Measurements from ENCODE around the gene TEPSIN.
A peak's percentile ranks its signal among the peaks of the same experiment; 100 is the strongest.

TEPSIN gene

DNA sequence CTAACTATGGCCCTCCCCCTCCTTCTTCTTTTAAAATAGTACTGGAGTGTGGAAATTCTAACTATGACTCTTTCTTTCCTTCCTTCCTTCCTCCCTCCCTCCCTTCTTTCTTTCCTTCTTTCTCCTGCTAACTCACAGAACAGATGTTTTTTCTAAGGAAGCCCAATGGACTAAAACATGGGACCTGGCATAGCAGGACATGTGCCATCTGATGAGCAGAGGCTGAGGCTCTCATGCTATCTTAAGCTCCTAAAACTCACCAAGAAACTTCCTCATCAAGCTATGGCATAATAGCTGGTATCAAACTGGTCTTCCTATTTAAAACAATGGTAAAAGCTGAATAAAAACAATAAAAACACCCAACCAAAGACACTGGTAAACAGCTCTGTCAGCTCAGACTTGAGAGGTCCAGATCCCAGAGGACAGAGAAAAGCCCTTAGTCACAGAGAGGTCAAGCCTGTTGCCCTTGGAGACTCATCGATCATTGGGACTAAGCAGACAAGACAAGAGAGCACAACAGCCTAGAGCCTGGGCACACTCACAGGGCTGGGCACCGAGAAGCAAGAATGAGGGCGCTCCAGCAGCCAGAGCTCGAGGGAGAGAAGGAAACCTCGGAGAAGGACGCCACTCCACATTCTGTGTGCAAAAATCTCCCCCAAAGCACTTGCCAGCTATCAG lies 28.7 kb upstream of the TEPSIN start:
- DNase-seq = no peak

DNA sequence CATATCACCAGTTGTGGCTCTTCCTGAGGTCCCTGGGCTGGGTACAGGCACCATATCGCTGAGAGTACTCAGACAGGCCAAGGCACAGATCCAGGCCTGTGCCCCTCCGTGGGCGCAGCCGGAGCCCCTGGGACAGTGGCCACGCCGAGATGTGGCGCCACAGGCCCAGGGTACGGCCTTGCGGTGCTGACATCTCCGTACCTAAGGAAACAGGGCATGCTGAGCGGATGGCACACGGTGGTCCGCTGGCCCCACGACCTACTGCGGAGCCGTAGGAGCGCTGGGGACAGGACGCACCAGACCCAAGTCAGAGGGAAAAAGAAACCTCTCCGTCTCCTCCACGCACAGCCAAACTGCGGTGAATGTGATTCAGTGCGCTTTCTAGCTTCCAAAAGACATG lies 26.7 kb upstream of the TEPSIN start:
- no peak for DNase-seq

DNA sequence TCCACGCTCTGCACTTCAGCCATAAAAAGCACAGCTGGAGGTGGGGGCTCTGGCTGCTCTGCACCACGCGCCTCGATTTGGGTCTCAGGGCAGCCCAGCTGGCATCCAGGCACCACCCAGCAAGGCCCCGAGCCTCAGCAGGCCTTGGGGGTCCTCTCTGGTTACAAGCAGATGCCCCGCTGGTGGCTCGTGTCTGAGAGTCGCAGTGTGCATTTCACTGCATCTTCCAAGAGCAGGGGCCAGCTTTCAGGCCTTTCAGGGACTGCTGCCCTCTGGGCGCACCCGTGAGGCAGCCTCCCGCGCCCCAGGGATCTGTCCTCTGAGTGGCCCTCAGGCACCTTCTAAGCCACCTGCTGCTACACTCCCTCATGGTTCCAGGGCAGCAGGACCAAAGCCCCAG lies 25.8 kb upstream of the TEPSIN start:
- no peak for DNase-seq

DNA sequence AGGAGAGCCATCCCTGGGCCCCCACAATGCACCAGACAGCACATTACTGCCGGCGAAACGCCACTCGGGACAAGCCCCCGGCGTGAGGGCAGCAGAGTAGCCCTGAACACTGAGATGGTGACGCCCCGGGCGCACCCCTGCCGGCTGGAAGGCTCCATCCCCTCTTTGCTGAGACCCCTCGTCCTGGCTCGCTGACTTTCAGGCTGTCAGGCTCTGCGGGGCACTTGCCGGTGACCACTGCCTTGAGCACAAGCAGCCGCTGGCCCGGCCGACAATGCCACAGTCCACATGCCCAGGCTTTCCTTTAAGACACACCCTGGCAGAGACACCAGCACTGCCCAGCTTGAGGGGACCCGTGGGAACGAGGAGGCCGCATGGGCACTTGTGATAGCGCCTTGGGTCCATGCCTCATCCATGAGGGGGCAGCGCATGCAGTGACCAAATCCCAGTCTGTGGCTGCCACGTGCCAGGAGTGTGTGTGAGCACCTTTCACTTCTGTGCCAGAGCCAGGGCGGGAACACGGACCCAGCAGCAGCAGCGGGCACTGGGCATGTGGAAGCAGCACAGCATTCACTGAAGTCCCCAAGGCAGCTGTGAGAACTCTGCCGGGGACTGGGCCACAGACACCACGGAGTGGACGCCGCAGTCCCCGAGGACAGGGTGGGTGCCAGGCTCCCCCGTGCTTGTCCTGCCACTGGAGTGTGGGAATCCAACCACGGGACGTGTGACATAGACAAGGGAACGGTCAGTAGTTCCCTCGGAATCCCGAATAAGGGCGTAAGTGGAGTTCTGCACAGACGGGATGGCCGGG lies 24.7 kb upstream of the TEPSIN start:
- no peak for DNase-seq

DNA sequence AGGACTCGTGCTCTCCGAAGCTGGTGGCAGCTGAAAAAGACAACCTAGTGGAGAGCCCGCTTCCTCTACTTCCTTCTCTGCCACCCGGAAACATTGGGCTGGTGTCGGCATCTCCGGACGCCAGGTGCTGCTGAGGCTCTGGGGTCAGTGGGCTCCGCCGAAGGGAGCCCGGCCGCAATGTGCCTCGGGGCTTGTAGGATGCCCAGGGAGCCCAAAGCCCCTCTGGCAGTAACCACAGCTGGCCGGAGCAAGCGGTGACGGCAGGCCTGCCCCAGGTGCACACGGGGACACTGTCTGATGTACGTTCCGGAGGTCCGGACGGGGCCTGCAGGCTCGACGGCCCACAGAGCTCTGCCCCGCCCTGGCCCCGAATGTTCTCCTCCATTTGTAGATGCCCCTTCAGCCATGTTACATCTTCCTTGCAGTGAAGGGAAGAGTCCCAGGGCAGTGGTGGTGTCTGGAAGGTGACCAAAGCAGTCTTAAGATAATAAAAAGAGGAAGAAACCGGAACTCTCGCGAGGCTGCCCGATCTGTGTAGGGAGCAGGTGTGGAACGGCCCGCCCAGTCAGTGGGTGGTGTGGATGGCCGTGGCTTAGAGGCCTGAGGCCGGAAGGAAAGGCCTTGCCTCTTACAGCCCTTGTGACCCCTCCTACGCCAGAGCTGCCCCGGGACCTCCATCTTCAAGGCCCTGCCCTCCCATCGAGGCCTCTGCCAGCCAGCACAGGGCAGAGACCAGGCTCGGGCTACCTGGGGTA lies 22.9 kb upstream of the TEPSIN start:
- DNase-seq = no peak

DNA sequence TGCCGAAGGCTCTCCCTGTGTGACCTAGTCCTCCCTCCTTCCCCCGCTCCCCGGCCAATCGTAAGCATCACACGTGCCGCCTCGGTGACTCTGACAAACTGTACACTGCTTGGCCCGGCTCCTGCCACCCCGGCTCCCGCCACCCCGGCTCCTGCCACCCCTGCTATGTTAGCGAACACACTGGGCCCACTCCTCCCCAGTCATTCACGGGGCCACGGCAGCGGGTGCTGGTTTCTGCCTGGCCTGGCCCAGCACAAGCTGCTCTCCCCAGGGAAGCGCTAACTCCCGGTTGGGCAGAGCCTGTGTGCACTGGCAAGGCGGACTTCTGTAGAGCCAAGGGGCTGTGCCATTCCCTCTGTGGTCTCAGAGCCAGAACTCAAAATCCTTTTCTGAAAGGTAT lies 22.2 kb upstream of the TEPSIN start:
- DNase-seq = no peak

DNA sequence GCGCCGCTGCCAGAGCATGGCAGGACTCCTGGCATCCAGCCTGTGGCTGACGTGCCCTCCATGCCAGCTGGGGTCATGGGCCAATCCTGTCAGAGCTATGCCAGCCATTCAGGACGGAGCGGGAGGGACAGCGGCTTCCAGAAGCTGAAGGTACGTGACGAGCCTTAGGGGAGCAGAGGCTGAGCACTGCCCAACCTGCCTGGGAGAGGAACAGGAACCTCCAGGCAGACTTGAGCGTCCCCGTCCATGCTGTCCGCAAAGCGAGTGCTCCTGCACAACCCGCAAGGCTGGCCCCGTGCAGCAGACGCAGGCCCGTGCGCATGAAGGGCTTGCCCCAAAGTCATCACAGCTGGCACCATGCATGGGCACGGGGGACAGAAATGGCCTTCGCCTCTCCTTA lies 21.8 kb upstream of the TEPSIN start:
- DNase-seq = no peak

DNA sequence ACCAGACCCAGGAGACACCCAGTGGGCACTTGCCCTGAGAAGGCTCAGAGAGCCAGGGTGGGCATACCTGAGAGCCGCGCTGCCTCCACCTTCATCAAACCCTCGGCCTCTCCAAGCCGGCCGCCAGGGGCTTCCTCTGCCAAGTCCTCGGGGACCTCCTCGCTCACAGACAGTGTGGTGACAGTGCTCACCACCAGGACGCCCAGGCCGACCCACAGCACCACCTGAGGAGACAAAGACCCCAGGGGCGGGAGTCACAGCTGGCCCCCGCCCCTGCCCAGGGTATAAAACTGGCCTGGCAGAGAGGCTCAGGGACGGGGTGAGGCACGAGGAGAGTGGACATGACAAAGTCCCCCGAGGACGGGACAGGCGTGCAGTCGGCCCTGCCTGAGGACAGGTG lies 21.3 kb upstream of the TEPSIN start:
- no peak for DNase-seq

DNA sequence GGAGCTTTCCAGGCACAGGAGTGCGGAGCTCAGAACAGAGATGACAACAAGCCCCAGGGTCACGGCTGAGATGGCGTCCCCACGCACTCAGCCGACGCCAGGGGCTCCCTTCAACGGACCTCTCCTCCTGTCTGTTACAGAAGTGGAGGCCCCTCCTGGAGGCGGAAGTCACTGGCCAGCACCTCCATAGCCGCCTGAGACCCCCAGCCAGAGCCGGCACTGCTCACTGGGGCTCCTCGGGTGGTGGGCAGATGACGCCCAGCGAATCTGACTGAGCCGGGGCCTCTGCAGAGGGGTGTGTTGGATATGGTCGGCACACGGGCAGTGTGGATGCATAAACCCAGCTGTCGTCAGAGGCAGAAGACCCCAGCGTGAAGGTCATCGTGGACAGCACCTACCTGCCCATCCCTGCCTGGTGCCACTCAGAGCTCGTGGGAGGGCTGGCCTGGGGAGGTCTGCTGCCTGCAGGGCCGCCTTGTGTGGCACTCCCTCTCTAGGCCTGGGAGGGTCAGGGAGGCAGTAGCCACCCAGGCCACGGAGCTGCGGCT lies 20.3 kb upstream of the TEPSIN start:
- DNase-seq = no peak

DNA sequence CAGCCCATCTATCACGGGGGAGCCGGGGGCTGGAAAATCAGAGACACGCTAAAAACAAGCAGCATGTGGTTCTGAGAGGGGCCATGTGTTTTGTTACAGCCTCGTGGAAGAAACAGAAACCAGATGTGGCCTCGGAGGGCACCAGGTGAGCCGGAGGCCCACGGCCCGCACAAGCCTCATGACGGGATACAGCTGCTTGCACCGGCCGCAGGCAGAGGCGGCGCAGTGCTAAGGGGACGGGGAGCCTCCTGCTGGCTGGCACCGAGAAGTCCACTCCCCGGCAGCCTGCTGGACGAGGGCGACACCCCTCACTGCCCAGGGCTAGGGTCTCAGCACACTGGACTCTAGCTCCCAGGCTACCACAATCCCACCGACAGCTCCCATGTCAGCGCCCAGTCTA lies 19.4 kb upstream of the TEPSIN start:
- DNase-seq = no peak

DNA sequence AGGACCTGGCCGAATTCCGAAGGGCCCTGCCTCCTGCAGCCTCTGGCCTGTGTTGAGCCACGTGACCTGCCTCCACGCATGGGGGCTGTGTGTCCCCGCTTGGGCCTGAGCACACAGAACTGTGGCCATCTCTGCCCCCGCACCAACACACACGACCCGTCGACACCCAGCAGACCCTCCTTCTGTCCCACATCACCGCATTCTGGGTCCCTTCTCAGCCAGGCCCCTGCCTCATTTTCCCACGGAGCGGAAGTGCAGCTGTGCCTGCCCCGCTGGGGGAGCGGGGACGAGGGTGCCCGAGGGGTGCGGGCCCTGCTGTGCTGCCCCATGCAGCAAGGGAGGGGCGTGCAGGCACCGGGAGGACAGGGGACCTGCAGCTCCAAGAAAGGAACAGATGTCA lies 18.7 kb upstream of the TEPSIN start:
- no peak for DNase-seq

DNA sequence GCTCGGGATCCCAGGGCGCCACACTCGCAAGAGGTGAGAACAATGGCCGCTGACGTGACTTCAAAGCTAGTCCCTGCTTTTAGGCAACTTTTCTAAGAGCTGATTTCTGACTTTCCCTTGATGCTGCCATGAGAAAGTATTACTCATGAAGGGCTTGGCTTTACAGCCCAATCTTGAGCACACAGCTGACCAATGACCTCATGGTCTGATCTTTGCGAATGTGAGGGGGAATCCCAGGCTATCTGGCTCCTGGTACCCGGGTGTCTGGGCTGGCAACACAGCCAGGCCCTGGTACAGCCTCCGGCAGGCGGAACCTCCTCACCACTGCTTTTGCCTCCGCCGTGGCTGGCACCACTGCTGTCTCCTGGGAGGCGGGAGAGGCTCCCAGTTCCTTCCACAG lies 17.8 kb upstream of the TEPSIN start:
- no peak for DNase-seq

DNA sequence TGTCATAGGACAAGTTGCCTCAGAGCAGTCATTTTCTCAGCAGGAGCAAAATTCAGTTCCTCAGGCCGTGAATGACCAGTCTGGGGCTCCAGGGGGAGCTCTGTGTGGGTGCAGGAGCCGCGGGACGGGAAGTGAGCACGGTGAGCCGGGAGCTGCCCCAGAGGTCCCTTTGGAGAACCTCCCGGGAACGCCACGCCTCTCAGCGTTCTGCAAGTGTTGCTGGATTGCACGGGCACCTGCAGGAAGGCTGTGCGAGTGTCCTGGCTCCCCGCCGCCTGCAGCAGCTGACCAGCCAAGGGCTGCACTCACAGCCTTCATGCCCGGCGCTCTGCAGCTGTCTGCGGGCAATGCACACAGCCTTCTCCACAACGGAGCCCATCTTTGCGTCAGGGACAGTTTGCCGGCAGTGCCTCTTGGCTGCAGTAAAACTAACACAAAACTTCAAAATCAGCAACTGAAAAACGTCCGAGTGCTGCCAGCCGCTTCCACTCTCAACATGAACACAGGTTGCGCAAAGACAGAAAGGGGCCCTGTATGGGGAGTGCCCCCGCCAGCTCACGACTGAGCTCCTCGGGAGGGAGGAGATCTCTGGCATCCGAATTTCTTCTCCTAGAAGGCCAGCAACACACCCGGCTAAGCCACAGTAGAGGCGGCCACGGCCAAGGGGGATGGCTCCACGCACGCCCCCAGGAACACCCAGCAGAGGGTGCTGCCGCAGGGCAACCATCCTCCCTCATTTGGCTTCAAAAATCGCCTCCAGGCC lies 16.3 kb upstream of the TEPSIN start:
- no peak for DNase-seq

DNA sequence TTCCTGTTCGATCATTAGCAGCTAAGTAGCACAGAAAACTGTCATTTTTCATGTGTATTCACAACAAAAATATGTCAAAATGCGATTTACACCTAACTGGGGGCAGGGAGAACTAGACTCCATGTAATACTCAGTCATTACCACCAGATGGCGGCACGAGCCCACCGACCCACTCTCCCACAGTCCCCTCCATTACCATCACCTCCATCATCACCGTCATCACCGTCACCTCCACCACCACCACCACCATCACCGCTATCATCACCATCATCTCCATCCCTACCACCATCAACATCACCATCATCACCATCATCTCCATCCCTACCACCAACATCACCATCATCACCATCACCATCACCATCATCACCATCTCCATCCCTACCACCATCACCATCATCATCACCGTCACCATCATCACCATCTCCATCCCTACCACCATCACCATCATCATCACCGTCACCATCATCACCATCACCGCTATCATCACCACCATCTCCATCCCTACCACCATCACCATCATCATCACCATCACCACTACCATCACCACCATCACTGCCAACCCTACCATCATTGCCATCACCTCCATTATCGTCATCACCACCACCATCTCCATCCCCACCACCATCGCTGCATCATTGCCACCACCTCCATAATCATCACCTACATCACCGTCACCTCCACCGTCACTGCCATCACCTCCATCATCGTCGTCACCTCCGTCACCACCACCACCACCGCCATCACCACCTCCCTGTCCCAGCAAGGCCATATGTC lies 14.7 kb upstream of the TEPSIN start:
- peak; percentile 53 to 67 for DNase-seq

DNA sequence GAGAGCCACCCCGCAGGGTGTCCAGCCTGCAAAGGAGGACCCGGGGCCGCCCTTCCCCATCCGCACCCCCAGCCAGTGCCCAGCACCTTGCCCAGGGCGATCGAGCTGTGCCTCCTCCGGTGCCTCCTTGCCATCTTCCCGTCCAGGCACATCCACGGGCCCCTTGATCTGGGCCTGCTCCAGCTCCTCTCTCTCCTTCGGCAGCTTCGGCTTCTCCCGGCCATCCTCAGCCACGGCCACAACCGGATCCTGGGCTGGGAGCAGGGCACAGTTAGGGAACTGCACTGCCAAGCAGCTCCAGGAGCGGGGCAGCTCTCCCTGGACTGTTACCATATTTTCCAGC lies 14.1 kb upstream of the TEPSIN start:
- DNase-seq = no peak

DNA sequence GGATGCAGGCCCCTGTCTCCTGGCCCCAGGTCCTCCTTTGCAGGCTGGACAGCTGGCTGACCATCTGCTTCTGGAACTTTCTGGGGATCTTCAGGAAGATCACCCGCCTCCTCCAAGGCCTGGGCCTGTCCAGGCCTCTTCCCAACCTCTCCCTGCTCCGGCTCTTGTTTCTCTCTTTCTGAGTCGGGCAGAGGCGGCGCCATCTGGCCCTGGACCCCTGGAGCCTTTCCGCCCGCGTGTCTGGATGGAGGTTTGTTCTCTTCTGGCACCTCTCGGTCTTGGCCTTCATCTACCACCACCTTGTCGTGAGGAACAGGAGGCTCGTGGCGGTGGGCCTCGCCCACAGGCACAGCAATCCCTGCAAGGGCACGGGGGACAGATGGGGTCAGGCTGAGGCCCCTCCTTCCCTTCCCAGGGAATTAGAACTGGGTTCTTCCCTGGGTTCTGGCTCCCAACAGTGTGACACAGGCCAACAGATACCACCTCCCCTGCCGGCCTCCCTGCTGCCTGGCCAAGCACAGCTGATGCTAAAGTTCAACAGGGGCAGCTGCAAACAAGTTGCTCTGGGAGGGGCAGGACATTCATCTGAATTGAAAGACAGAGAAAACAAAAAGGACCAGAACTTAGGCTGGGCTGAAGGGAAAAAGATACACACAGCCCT lies 13.6 kb upstream of the TEPSIN start:
- no peak for DNase-seq

DNA sequence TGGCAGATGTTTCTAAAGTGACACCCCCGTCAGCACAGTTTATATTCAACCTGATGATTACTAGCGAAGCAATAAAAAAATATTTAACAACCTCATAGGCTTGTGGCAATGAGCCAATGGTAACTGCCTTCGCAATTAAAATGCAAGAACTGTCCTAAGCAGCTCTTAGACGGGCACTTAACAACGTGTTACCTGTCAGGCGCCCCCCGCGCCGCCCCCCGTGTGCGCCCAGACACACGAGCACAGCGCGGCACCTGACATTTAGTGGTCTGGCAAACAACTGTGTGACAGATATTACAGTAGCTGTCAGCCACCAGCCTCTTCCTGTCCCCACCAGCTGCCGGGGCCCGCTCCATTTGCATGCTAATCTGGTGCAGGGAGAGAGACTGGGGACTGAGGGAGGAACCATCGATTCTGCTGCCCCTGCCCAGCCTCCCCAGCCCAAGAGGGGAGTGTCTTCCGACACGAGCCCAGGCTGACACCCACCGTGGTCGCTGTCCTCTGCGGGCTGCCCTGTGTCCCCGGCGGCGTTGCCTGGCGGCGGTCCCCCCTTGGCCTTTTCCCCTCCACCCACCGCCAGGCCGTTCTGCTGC lies 12.9 kb upstream of the TEPSIN start:
- DNase-seq = no peak

DNA sequence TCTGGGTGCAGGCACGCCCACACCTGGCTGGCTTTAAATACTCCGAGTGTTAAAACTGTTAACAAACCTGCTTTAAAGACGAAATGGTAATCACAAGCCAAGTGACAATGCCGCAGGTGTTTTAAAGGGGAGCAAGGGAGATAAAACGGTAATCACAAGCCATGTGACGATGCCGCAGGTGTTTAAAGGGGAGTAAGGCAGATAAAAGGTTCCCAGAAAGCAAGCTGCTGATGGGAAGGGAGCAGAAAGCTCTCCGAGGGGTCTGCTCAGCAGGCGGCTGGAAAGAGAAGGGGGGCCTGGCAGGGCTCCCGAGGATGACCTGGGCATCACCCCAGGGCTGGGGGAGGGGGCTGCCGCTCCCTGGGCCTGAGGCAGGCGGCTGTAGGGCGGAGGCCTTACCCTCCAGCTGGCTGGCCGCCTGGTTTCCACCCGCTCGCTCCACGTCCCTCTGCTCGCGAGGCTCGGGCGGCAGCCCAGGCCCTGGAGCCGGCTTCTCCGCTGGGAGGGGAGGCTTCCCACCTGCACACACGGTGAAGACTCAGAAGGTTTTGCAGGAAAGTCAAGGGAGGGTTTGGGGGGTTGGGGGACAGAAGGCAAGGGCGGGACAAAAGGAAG lies 12.3 kb upstream of the TEPSIN start:
- no peak for DNase-seq

DNA sequence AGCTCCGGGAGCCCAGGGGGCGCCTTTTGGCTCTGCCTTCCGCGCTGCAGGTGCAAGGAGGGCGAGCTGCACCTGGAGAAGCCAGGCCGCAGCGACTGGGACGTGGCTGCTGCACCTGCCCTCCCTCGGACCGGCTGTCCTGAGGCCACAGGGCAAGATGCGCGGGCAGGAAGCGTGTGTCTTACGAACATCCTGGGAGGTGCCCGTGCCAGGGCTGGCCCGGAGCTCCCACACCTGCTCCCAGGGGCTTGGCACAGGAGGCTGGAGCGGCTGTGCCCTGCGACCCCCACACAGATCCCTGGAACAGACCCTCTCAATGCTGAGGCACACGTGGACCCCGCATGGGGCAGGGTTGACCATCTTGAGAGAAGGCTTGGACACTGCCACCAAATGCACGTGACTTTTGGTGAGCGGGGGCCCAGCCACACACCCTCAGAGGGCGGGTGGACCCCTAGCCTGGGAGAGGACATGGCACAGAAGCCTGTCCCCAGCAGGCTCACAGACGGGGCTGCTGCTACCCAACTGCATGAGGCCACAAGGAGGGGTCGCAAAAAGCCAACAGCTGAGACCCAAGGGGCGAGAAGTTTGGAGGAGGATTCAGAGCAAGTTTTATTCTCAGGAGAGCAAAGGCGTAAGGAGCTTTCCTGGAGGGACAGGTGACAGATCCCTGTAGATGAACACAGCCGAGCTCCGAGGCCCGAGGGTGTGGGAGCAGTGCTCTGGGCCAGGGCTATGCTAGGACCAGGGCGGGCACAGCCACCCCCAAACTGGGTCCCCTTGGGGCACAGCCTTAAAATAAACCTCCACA lies 11.6 kb upstream of the TEPSIN start:
- DNase-seq = no peak

Measured in activated CD4-positive, alpha-beta T cell treated with anti-CD3 and anti-CD28 coated beads for 4 hours (primary cell).